Measurements from ENCODE around the gene ZNF555. TPM values are rescaled to one million over a fixed set of nuclear protein-coding genes. Genes with fewer than 3 reads are reported as not detected.
A peak's percentile ranks its signal among the peaks of the same experiment; 100 is the strongest.
"Not testable (repeated sequence)": the region's sequence is repeated elsewhere in the genome, so short reads cannot be mapped to it uniquely, and the experiment has no call there.

ZNF555 gene
- total RNA-seq, 1 donor from 2014 or later = 29.1 TPM

GRCh38 chr19:2867025-2867991, 26.0 kb downstream of the ZNF555 start, which contains the start of gene ZNF556:
Gene ZNF556, plus strand, starts transcription at chr19:2867335. Its CDS starts 87 bp downstream, at chr19:2867422.
- peak; percentile 100 for DNase-seq (ENCODE audit: low read depth)

- DNase-seq (ENCODE audit: low read depth) = peak; percentile 51
These were observed 28.3 kb downstream of the ZNF555 start for GRCh38 chr19:2869618-2870017.

GRCh38 chr19:2872175-2872574, 30.9 kb downstream of the ZNF555 start:
- DNase-seq (ENCODE audit: low read depth) = not testable (repeated sequence)

DNA sequence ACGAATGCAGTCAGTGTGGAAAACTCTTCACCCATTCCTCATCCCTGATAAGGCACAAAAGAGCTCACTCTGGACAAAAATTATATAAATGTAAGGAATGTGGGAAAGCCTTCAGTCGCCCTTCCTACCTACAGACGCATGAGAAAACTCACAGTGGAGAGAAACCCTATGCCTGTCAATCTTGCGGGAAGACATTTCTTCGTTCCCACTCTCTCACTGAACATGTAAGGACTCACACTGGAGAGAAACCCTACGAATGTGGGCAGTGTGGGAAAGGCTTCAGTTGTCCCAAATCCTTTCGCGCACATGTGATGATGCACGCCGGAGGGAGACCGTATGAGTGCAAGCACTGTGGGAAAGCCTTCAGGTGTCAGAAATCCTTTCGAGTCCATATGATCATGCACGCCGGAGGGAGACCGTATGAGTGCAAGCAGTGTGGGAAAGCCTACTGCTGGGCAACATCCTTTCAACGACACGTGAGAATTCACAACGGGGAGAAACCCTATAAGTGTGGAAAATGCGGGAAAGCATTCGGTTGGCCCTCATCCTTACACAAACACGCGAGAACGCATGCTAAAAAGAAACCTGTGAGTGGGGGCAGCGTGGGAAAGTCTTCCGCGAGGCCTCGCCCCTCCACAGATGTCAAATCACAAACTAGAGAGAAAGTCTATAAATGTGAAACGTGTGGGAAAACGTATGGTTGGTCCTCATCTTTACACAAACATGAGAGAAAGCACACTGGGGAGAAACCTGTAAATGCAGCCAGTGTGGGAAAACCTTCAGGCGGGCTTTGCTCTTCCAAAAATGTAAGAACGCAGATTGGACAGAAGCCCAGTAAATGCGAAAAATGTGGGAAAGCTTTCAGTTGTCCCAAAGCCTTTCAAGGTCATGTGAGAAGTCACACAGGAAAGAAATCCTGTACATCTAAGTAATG, 36.4 kb downstream of the ZNF555 start:
- DNase-seq (ENCODE audit: low read depth) = no peak

DNA sequence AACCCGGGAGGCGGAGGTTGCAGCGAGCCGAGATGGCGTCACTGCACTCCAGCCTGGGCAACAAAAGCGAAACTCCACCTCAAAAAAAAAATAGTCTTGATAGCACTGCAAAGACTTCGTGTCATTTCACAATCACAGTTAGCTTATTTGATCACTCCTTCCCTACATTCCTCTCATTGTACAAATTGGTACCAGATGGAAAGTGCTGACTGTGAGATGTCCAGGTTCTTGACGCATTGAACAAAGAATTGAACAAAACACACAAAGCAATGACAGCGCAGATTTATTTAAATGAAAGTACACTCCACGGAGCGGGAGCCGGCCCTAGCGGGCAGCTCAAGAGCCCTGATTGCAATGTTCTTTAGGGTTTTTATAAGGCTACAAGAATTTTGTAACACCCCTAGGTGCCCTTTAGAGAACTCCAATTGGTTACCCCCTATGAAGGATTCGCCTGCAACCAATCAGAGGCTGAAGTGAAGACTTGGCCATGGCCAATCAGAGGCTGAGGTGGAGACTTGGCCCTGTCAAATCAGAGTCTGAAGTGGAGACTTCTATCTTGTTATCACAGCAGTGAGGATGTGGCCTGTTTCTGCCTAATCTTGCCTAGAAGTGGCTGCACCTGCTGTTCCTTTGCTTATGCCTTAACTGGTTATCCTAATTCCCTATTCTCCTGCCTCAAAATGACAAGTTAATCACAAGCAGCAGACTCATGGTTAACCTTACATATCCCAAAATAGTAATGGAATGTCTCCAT, 42.6 kb downstream of the ZNF555 start:
- no peak for DNase-seq (ENCODE audit: low read depth)

GRCh38 chr19:2885736-2886135, 44.5 kb downstream of the ZNF555 start:
- no peak for DNase-seq (ENCODE audit: low read depth)

GRCh38 chr19:2887391-2887914, 46.2 kb downstream of the ZNF555 start:
- DNase-seq (ENCODE audit: low read depth) = peak; percentile 72

DNA sequence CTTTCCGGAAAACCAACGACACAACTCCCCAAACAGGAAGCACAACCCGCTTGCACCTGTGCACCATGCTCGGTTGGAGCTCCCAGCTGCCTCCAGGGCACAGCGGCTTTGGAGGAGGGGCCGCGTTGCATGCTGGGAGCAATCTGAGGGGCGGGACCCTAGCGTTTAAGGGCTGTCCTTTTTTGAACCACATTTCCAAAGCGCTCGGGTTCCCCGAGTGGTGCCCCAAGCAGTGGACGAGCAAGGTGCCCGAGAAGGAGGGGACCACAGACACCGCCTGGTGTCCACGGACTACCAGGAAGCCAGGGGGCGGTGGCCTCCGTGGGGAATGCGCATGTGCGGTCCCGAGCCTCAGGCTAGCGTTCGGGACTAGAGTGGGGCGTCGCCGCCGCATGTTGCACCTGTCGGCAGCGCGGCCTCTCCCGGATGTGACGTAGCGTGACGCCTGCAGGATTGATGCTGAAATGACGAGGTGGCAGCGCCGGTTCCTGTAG, 47.5 kb downstream of the ZNF555 start:
- no peak for DNase-seq (ENCODE audit: low read depth)

DNA sequence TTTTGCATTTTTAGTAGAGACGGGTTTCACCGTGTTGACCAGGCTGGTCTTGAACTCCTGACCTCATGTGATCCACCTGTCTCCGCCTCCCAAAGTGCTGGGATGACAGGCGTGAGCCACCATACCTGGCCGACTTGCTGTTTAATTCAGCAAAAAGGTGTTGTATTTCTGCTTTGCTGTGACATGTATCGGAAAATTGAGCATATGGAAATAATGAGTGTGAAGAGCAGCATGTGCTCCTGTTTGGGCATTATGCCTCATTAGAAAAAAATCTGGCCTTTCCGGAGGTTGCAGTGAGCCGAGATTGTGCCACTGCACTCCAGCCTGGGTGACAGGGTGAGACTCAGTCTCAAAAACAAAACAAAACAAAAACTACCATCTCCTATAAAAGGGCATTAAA, 49.3 kb downstream of the ZNF555 start:
- not testable (repeated sequence) for DNase-seq (ENCODE audit: low read depth)

DNA sequence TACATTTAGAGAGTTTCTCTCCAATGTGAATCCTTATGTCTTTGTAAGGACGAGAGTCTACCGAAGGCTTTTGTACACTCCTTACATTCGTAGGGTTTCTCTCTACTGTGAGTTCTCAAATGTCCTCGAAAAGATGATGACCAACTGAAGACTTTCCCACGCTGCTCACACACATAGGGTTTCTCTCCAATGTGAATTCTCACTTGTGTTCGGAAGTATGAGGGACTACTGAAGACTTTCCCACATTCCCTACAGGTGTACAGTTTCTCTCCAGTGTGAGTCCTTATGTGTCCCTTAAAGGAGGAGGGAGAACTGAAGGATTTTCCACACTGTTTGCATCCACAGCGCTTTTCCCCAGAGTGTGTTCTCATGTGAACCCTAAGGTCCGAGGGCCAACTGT, 55.4 kb downstream of the ZNF555 start:
- no peak for DNase-seq (ENCODE audit: low read depth)

- peak; percentile 99 for DNase-seq (ENCODE audit: low read depth)
These were observed 59.3 kb downstream of the ZNF555 start, which contains the start of gene ZNF57 for GRCh38 chr19:2900296-2901252. Gene ZNF57, plus strand, starts transcription at chr19:2900928. Its CDS starts 118 bp downstream, at chr19:2901046.

GRCh38 chr19:2902590-2903218, 61.4 kb downstream of the ZNF555 start:
- no peak for DNase-seq (ENCODE audit: low read depth)

DNA sequence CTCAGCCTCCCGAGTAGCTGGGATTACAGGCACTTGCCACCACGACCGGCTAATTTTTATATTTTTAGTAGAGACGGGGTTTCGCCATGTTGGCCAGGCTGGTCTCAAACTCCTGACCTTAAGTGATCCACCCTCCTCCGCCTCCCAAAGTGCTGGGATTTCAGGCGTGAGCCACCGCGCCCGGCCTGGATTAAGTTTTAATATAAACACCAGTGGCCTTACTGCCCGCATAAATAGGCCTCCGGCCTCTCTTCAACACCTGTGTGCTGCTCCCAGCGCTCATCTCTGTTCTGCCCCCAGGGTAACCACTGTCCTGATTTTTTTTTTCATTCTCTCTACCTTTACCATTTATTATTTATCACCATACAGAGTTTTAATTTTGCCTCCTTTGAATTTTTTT, 62.1 kb downstream of the ZNF555 start:
- DNase-seq (ENCODE audit: low read depth) = not testable (repeated sequence)

DNA sequence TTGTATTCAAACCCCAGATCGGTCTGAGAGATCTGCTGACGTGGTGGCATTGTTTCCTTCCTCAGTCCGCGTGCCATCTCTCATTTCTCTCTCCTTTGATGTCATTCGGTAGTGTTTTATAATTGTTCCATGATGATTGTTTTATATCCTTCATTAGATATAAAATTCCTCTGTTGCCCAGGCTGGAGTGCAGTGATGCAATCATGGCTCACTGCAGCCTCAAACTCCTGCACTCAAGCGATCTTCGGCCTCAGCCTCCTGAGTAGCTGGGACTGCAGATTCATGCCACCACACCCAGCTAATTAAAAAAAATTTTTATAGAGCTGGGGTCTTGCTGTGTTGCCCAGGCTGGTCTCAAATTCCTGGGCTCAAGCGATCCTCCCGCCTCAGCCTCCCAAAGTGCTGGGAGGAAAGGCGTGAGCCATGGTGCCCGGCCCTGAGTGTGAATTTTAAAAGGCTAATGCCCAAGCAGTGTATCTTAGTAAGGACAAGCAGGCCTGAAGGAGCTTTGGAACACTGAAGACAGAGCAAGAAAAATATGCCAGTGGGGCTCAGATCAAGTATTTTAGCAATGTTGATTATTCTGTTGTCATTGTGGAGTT, 64.7 kb downstream of the ZNF555 start:
- DNase-seq (ENCODE audit: low read depth) = no peak

DNA sequence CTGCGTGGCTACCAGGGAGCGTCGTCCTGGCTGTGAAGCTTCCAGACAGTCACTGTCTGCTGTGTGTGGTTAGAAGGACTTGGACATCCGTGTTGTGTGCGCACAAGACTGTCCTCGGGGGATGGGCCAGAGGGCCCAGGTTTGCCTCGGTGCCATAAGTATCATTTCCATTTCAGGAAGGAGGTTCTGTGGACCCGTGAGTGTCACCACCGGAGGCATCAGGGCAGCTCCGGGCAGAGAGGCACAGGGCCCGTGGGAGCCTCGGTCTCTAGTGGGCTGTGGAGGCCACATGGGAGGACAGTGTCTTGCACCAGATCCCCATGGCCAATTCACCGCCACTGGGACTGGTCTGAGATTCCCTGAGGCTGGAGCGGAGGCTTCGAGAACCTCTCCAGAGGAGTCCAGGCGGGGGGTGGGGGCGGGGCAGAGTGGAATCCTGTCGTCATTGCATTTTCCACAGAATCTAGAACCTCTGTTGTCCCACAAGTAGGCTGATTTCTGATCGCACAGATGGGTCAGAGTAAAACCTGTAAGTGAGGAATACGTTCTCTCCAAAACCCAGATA, 65.4 kb downstream of the ZNF555 start:
- DNase-seq (ENCODE audit: low read depth) = no peak

All from myocyte (in vitro differentiated cells).